ENCODE measurements around the gene ARMC5.

Gene ARMC5

GRCh38 chr16:31471875-31472708 lies 12.8 kb downstream of the ARMC5 start, which contains the start of gene TGFB1I1:
TGFB1I1 (plus strand) TSS chr16:31472152; CDS start chr16:31472189, 37 bp downstream.
- in situ Hi-C loops (cut with HindIII; ENCODE audit: low sequenced_read_pairs) = loop anchor here (25.0 kb wide), 1 partner anchor 285 kb away; the partner anchor contains the start of gene FUS
- peak within 1 kb of the TSS; percentile 82 for H3K4me3 ChIP-seq (ENCODE audit: low read depth, low read length)
- peak; percentile 92 for DNase-seq (ENCODE audit: low read depth, low spot score)
- no peak for TF ChIP-seq CTCF (IDR thresholded peaks at IDR 0.05; ENCODE audit: low read depth, low read length)

GRCh38 chr16:31472709-31473203 lies 13.5 kb downstream of the ARMC5 start:
- H3K4me3 ChIP-seq (ENCODE audit: low read depth, low read length) = peak overlapping the region; percentile 82
- DNase-seq (ENCODE audit: low read depth, low spot score) = peak; percentile 95
- in situ Hi-C loops (cut with HindIII; ENCODE audit: low sequenced_read_pairs) = loop anchor here (25.0 kb wide), 1 partner anchor 285 kb away; the partner anchor contains the start of gene FUS
- TF ChIP-seq CTCF (IDR thresholded peaks at IDR 0.05; ENCODE audit: low read depth, low read length) = peak; percentile 76

GRCh38 chr16:31473264-31473984 lies 14.1 kb downstream of the ARMC5 start:
- TF ChIP-seq CTCF (IDR thresholded peaks at IDR 0.05; ENCODE audit: low read depth, low read length) = no peak
- DNase-seq (ENCODE audit: low read depth, low spot score) = no peak
- peak overlapping the region; percentile 82 for H3K4me3 ChIP-seq (ENCODE audit: low read depth, low read length)
- in situ Hi-C loops (cut with HindIII; ENCODE audit: low sequenced_read_pairs) = loop anchor here (25.0 kb wide), 1 partner anchor 286 kb away; the partner anchor contains the start of gene FUS

- no peak overlapping the region for H3K4me3 ChIP-seq (ENCODE audit: low read depth, low read length)
- DNase-seq (ENCODE audit: low read depth, low spot score) = peak; percentile 90
- in situ Hi-C loops (cut with HindIII; ENCODE audit: low sequenced_read_pairs) = loop anchor here (25.0 kb wide), 1 partner anchor 287 kb away; the partner anchor contains the start of gene FUS
- TF ChIP-seq CTCF (IDR thresholded peaks at IDR 0.05; ENCODE audit: low read depth, low read length) = peak; percentile 7
Measured at GRCh38 chr16:31474173-31474714, 14.9 kb downstream of the ARMC5 start.

GRCh38 chr16:31474773-31475738 lies 15.8 kb downstream of the ARMC5 start:
- no peak for DNase-seq (ENCODE audit: low read depth, low spot score)
- no peak overlapping the region for H3K4me3 ChIP-seq (ENCODE audit: low read depth, low read length)
- in situ Hi-C loops (cut with HindIII; ENCODE audit: low sequenced_read_pairs) = loop anchor here (25.0 kb wide), 1 partner anchor 288 kb away; the partner anchor contains the start of gene FUS
- TF ChIP-seq CTCF (IDR thresholded peaks at IDR 0.05; ENCODE audit: low read depth, low read length) = no peak

Measured in astrocyte of the spinal cord (primary cell).